Testis (tissue), 2 donors: ENCODE measurements around the gene TTC3.

Experiments used
- CTCF ChIP-seq, 3 experiments: fragments of 450-650 bp in 2 of 3; fragments of 200-600 bp in 1 of 3; sonication (generic) in 1 of 3; IDR thresholded peaks; one replicate each; pipeline ENCODE4 v1.5.1; 2016 to 2019; ENCODE audit warnings: antibody characterized with exemption in 3 of 3, mild to moderate bottlenecking in 2 of 3, moderate library complexity in 1 of 3
- POLR2A ChIP-seq: fragments of 450-650 bp; IDR thresholded peaks from one replicate; pipeline ENCODE4 v1.6.1; 2017; ENCODE audit warnings: antibody characterized with exemption, mild to moderate bottlenecking, moderate library complexity

GRCh38 chr21:37136261-37136660, 63.2 kb downstream of the TTC3 start:
- TF ChIP-seq CTCF (IDR thresholded peaks at IDR 0.05): no peak
- no peak for TF ChIP-seq POLR2A
